GM21381 (cell line): ENCODE measurements around the gene RFTN1.

ENCODE experiments used
- ATAC-seq: cut with Tn5 transposase; IDR thresholded peaks from one replicate; pipeline ENCODE4 v1.9.1; 2021; ENCODE audit warnings: mild to moderate bottlenecking, moderate library complexity; ENCODE audit not compliant: unreplicated experiment

RFTN1 gene

DNA sequence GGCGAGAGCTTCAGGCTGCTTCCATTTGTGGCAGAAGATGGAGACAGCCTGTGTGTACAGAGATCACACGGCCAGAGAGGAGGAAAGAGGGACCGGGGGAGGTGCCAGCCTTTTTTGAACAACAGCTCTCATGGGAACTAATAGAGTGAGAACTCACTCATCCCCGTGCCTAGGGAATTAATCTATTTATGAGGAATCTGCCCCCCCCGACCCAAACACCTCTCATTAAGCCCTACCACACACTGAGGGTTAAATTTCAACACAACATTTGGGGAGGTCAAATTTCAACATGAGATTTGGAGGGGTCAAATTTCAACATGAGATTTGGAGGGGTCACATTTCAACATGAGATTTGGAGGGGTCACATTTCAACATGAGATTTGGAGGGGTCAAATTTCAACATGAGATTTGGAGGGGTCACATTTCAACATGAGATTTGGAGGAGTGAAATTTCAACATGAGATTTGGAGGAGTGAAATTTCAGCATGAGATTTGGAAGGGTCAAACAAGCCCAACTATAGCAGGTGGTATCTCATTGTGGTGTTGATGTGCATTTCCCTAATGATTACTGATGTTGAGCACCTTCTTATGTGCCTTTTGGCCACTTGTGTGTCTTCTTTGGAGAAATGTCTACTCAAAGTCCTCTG, 20.6 kb upstream of the RFTN1 start:
- ATAC-seq, result no peak

DNA sequence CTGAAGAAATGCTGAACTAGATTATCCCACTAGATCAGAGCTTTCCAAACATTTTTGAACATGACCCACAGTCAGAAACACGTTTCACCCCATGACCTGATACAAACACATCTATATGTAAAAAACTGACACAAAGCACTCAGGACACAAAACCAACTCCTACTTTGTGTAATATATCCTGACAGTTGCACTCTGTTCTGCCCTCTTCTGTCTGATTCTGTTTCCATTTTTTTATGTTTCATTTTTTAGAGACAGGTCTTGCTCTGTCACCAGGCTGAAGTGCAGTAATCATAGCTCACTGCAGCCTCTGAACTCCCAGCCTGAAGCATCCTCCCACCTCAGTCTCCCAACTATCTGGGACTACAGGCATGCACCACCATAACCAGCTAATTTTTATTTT, 15.8 kb upstream of the RFTN1 start:
- no peak for ATAC-seq

DNA sequence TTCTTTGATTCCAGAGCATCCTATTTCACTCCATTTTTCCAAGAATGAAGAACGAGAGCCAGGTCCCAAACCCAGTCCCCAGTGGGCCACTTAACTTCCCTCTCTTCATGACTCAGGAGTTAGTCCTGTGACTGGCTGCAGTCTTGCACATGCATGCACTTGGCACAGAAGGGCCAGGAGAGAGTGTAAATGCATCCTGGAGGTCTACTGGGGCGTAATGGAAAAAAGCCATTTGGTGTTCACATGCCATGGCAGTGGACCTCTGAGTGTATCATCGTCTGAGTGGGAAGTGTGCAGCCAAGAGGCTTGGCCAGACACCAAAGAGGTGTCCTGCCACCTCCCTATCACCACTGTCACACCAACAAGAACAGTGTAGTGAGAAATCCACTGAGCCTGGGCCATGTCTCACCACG, 15.1 kb upstream of the RFTN1 start:
- ATAC-seq, result no peak

DNA sequence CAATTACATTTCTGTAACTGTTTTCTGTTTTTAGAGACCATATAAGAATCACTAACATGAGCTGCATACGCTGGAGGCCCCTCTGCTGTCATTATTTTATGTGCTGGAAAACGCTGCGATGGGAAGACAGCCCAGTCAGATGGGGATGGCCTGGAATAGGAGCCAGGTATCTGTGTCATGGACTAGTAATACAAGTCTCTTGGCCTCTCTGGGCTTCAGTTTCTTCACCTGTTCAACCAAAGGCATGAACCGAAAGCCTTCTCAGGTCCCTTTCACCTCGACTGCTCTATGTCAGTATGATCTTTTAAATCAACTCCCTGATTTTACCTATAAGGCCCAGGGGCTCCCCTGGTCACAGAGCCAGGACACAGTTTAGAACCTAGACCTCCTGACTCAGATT, 14.6 kb upstream of the RFTN1 start:
- ATAC-seq, result no peak

DNA sequence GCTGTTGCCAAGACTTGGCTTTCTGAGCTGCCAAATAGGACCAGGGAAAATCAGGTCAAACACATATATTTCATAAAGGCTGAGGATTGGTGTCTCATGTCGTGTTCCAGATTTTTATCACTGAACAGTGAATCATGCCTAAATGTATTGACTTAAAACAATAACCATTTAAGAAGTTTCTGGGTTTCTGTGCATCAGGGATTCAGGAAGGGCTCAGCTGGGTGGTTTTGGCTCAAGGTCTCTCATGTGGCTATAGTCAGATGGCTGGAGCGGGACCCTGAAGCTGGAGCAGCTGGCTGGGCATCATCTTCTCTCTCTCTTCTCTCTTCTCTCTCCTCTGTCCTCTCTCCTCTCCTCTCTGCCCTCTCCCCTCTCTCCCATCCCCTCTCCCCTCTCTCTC, 10.7 kb upstream of the RFTN1 start:
- ATAC-seq, result no peak

DNA sequence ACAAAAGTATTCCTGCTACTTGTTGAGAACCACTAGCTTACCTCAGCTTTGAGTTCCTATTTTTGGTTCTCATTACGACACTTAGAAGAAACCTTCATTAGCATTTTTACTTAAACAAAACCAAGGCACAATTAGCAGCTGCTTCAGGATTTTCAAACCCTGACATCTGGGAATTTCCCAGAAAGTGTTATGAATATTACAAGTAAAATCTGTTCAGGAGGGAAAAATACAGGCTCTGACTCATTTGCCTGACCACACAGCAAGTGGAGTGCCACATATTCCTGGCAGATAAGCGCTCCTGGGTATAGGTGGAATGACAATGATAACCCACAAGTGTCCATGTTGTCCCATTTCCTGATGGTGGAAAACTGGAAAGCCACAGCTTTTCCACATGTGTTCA, 10.3 kb upstream of the RFTN1 start:
- no peak for ATAC-seq

DNA sequence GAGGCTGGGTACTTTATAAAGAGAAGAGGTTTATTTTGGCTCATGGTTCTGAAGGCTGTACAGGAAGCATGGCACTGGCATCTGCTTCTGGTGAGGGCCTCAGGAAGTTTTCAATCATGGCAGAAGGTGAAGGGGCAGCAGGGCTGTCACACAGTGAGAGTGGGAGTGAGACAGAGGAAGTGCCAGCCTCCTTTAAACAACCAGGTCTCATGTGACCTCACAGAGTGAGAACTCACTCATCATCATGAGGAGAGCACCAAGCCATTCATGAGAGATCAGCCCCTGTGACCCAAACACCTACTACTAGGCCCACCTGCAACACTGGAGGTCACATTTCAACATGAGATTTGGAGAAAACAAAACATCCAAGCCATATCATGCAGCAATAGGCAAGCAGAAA, 9.3 kb upstream of the RFTN1 start:
- no peak for ATAC-seq

DNA sequence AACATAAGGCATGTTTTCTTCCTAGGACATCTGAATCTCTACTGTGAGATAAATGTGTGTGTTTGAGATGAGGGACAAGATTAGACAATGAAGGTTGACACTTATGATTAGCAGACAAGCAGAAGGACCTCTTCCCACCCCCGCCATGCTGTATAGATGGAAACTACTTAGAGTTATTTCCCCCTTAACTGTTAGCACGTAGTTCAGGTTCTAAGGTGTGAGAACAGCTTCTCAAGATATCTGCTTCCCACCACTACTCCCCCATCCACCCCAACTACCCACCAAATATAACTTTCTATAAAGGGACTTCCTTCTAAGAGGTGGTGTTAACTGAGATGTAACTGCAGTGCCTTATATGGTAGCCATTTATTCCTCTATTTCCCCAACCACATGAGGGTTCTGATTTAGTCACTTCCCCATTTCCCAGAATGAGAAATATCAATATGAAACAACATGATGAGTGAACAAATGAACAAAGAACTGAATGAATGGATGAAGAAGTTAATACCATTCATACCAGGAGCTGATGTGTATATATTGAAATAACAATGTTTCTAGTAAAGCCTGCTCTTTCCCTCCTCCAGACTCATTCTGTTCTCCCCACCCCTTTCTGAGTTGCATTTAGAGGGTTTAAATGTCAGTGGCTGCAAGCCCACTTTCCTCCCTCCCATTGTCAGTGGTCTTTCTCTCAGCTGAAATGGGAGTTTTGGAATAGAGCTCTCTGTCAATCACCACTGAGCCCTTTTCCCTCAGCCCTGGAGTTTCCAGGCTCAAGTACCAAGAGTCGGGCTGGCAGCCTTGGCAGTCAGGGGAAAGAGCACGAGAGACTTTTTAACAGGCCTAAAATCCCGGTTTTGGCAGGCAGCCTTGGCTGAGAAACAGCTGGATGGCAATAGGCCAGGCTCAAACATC, 7.7 kb upstream of the RFTN1 start:
- ATAC-seq, result peak; percentile 45

DNA sequence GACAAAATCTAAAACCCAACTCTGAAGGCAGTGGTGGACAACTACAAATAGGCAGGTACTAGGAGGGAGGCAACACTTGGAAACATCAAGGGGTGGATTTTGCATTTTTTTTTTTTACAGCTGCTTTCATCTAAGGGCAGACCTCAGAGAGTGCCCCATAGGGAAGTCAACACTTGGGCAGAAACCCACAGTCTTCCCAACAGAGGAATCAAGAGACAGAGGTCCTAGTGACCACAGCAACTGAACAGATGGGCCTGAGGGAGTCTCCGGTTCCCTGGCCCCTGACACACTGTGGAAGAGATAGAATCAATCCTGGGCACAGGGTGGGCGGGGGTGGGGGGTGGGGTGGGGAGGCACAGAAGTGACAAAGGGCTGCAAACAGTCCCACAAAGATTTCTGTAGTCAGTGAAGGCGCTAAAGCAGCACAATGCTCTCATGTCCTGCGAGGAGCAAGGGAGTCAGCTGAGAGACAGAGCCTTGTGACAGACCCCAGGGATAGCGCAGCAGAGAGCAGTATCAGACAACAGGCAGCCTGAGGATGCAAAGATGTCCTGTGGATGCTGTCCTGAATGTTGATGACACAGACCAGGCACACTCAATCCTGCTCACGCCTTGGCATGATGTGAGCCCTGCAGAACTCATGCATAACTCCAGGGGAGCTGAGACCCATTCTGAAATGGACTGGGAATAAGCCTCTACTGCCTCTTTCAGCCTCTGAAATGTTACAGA, 6.9 kb upstream of the RFTN1 start:
- peak; percentile 1 for ATAC-seq

DNA sequence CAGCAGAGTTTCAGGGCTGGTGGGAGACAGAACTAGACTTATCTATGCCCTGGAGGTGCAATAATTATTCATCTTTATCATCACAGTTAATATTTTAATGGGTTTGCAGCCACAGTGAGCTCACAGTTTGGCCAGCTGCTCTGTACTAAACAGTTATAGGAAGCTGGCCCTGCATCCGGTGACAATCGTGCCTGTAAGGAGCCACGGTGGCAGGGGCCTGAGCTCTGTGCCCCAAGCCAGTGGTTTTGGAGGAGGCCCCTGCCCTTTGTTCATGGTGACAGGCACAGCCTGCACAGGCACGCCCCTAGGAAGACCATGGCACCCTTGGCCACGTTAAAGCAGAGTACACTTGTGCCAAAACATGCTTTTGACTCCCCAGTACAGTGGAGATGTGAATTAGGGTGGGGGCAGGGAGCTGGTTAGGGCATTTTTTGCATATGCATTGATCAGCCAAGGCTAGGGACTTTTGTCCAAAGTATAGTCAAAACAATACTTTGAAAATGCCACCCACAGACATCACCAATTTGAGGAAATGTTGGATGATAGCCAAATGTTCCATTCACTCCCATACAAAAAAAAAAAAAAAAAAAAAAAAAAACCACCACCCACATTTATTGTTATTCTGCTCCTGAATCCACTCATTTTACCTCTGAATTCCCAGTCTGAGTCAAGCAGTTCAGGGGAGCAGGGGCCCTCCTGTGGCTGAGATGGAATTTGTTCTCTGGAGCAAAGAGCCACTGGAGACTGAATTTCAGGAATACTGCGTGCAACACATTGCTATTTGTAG, 3.4 kb upstream of the RFTN1 start:
- ATAC-seq, result no peak

DNA sequence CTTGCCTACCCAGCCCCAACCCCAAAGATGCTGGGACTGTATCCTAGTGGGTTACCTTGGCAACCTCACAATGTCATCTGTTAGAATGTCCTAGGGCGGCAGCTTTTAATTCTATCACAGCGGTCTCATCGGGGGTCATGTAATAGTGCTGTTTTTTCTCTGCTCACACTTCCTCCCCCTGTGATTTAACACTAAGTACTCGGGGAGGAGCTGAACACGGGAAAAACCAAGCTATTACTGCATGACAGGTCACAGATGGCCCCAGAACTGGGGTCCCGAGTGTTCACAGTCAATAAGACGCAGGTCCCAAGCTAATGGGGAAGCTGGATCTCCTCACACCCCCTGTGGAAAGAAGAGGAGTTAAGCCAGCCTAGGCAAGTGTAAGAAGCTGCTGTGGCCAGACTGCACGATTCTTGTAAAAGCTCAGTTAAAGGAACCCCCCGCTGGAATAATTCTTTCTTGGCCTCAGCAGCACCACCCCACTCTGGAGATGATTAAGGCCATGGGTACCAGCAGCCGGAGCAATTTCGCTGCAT, 2.5 kb upstream of the RFTN1 start:
- ATAC-seq, result no peak

DNA sequence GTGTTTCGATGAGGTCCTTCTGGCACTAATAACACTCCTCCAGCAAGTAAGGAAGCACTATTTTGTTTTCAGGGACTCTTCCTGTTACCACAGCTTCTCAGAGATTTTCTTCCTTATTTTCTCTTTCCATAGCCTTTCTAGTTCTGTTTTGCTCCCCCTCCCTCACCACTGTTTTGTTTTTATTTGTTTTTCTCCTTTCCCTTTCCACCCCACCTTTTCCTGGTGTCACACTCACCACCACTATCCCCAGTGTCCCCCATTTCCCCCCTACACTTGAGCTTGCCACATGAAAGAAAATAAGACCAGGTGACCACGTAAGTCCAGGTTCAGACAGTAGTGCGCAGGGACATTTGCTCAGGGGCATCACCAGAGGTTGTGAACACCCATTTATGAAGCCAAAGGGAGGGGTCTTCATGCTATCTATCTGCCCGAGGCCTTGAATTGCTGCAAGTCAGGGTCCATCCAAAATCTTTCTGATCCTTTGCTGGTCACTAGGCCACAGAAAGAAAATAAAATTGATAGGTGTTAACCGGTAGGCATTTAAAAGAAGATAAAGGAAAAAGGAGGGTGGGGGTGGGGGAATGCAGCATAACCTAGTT, 1.4 kb upstream of the RFTN1 start:
- no peak for ATAC-seq

DNA sequence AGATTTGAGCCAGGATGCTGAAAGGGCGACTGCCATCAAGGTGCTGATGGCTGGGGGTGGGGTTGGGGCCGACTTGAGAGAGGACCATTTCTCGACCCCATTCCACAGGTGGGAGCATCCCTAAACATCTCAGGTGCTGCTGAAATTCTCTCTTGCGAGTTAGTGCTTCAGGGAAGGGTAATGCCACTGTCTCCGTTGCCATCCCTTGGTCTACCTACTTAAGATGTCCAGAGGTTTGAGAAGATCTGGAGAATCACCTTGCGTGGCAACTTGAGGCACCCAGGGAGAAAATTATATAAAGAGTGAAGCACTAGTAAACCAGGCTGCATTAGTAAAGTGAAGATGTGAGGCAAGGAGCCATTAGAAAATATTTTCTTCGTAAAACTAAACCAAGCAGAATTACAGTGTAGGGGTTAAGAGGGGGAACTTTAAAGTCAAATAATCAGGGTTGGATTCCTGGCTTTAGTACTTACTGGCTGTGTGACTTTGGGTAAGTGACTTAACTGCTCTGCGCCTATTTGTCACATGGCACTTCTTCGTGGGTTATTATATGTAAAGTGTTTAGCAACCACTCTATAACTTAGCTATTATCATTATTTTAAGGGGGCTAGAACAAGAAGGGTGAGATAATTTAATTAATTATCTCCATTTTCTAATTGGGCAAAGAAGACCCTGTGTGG, 662 bp upstream of the RFTN1 start:
- no peak for ATAC-seq

DNA sequence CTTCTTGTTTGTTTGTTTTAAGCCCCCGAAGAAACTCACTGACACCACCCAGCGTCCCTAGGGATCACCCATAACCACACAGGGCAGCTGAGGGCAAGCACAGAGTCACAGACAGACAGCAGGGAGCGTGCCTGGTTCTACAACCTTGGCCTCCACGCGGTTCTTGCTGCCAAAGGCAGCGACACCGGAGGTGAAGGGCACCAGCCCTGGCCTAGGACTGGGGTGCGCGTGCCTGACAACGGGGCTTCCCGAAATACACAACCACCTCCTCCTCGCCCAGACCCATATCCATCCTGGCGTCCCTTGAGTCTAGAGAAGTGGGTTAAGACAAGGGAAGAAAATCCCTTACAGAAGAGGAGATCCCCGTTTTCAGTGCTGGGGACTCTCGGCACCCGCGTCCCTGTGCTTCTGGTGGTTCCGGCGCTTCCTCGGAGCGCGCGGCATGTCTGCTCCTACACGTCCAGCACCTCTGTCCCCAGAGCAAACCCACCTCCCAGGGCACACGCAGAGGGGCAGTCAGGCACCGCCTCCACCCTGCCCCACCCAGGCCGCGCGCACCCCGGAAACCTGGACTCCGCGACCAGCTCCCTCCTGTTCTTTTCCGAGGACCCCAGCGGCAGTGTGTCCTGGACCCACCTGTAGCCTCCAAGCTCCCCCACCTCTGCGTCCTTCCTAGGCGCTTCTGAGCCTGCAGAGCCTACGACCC, 911 bp downstream of the RFTN1 start:
- peak; percentile 13 for ATAC-seq

DNA sequence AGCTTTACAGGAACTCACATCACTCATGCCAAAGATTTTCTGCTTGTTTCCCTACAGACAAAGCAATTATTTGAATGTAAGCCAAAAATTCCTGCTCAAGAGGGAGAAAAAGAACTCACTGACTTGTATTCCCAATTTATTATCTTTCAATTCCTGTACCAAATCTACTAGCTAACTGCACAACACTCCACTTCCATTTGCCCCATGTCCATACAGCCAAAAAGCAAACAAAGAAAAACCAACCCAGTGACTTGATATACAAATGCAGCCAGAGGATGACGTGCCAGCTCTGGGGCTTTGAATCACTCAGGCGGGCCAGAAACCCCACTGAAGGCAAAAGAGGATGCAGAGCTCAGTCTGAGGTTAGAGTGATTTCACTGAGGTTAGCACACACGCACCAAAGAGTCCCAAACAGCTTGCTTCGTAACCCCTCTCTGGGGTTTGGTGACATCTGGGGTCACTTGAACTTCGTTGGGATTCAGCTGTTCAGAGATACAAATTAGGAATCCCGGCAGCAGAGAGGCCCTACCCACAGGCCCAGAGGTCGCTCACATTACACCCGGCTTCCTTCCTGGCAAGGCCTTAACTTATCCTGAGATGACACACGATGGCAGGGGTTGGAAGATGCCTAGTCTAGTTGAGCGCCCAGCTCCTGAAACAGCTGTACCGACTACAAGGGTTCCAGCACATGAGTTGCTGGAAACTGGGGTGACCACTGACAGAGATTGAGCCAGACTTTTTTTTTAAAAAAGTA, 1.6 kb downstream of the RFTN1 start:
- ATAC-seq, result peak; percentile 46

DNA sequence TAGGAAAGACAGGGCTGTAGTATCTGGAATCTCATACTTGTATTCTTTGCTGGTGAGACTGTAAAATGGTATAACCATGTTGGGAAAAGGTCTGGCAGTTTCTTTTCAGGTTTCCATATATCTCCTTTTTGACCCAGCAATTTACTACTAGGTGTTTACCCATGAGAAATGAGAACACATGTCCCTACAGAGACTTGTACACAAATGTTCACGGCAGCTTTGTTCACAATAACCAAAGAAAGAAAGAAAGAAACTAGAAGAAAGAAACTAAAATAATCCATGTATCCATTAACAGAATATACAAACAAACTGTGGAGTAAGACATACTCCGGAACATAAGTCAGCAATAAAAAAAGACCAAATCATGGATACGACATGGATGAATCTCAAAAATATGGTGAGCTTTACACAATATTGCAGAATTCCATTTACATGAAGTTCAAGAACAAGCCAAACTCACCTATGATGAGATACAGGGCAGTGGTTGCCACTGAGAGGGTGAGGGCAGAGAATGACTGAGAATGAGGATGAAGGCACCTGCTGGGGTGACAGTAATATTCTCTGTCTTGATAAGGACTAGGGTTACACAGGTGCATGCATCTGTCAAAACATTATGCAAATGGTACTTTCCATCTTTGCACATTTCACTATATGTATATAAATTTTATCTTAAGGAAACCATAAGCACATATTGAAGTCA, 2.7 kb downstream of the RFTN1 start:
- no peak for ATAC-seq

DNA sequence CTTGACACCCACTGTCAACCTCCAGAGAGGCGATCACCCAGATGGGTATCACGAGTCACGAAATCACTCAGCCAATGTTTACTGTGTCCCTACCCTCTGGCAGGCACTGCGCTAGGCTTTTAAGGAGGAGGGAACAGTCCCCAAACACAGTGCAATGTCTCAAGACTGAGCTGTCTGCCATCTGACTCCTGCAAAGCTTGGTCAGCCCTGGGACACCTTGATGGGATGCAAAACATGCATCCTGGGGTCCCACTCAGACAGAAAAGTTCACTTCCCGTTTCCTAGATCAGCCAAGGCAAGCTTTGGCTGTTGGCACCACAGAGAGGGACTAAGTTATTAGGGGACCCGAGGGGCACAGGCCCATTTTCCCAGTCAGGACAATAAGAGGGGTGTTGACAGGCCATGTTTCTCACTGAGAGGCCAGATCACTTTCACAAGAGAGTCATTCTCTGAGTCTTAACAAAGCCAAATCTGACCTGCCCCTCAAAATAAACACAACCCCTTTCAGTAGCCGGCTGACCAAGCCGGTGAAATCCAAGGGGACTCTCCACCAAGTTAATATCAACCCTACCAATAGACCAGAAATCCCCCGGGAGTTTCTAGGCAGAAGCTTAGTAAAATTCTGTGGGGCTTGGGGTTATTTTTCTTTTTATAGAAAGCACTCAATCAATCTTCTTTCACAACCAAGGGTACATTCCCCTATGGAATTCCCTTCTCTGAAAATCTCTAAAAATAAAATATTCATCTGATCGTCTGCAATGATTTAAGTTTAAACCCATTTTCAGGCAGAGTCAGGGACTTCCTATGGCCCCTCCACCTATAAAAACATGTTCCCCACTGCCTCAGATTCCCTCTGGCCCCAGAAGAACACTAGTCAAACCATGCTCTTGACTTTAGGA, 3.5 kb downstream of the RFTN1 start:
- ATAC-seq, result peak; percentile 22
